HG02678 (cell line): ENCODE results near the gene MYBPC2.

ENCODE experiments used
- ATAC-seq: cut with Tn5 transposase; IDR thresholded peaks from one replicate; pipeline ENCODE4 v1.9.1; 2021; ENCODE audit warnings: mild to moderate bottlenecking, moderate library complexity; ENCODE audit not compliant: unreplicated experiment

Gene MYBPC2

GRCh38 chr19:50478901-50479715 lies 46.4 kb downstream of the MYBPC2 start:
- no peak for ATAC-seq

GRCh38 chr19:50479761-50480251 lies 47.1 kb downstream of the MYBPC2 start:
- ATAC-seq = no peak

- no peak for ATAC-seq
Measured at GRCh38 chr19:50480281-50481111, 47.8 kb downstream of the MYBPC2 start.

GRCh38 chr19:50481351-50482149 lies 48.9 kb downstream of the MYBPC2 start:
- no peak for ATAC-seq

- ATAC-seq = no peak
Measured at GRCh38 chr19:50482271-50482855, 49.7 kb downstream of the MYBPC2 start.

GRCh38 chr19:50482916-50483315 lies 50.2 kb downstream of the MYBPC2 start:
- ATAC-seq = no peak

- no peak for ATAC-seq
Measured at GRCh38 chr19:50485284-50485955, 52.7 kb downstream of the MYBPC2 start.

- ATAC-seq = no peak
Measured at GRCh38 chr19:50486823-50487515, 54.3 kb downstream of the MYBPC2 start.

- ATAC-seq = no peak
Measured at GRCh38 chr19:50488389-50489194, 55.9 kb downstream of the MYBPC2 start.

GRCh38 chr19:50489461-50490011 lies 56.8 kb downstream of the MYBPC2 start:
- no peak for ATAC-seq

GRCh38 chr19:50490411-50490811 lies 57.7 kb downstream of the MYBPC2 start:
- no peak for ATAC-seq

GRCh38 chr19:50490991-50491472 lies 58.3 kb downstream of the MYBPC2 start:
- no peak for ATAC-seq

GRCh38 chr19:50492303-50493052 lies 59.8 kb downstream of the MYBPC2 start:
- ATAC-seq = no peak

GRCh38 chr19:50493171-50493570 lies 60.5 kb downstream of the MYBPC2 start:
- ATAC-seq = no peak

GRCh38 chr19:50494186-50495019 lies 61.7 kb downstream of the MYBPC2 start:
- no peak for ATAC-seq

- no peak for ATAC-seq
Measured at GRCh38 chr19:50495020-50495531, 62.4 kb downstream of the MYBPC2 start.
